Mesothelial cell of epicardium (in vitro differentiated cells): ENCODE data around the gene RPS10. TPM values are rescaled to one million over a fixed set of nuclear protein-coding genes. Genes with fewer than 3 reads are reported as not detected.

Source experiments
- DNase-seq, 2 experiments: peaks; one replicate each; pipeline ENCODE4 v3.0.0; 2021; ENCODE audit warnings: low spot score in 2 of 2; ENCODE audit not compliant: unreplicated experiment in 2 of 2
- H3K27ac Mint-ChIP-seq: 2 replicates; pipeline ENCODE4 v1.8.0; 2021; ENCODE audit warnings: mixed read lengths
- H3K27me3 Mint-ChIP-seq: 2 replicates; pipeline ENCODE4 v1.8.0; 2021; ENCODE audit warnings: low read depth, mixed read lengths
- H3K36me3 Mint-ChIP-seq: 2 replicates; pipeline ENCODE4 v1.8.0; 2021; ENCODE audit warnings: mixed read lengths
- H3K4me1 Mint-ChIP-seq: 2 replicates; pipeline ENCODE4 v1.8.0; 2021; ENCODE audit warnings: mixed read lengths
- H3K4me3 Mint-ChIP-seq: 2 replicates; pipeline ENCODE4 v1.8.0; 2021; ENCODE audit warnings: mild to moderate bottlenecking, moderate library complexity, mixed read lengths
- H3K9me3 Mint-ChIP-seq: 2 replicates; pipeline ENCODE4 v1.8.0; 2021; ENCODE audit warnings: mixed read lengths
- CTCF ChIP-seq: fragments of 200-600 bp; sonication (generic); IDR thresholded peaks from one replicate; pipeline ENCODE4 v1.5.0; 2021; ENCODE audit warnings: antibody characterized with exemption; ENCODE audit not compliant: unreplicated experiment
- total RNA-seq: library from RNA; stranded (reverse); gene quantifications from 3 replicates; pipeline ENCODE4 v1.2.1, GENCODE V29; 2021

RPS10 gene
- total RNA-seq, 1 donor from 2014 or later: 1,317 TPM

- Mint-ChIP-seq H3K9me3 (peaks cover 6% of the 10 kb centered on the region), H3K27ac (no peak overlapping the region), H3K4me3 (no peak overlapping the region), H3K36me3 (peaks cover under 1% of the 10 kb centered on the region), H3K4me1 (peaks cover 8% of the 10 kb centered on the region), H3K27me3 (no peaks in the 10 kb centered on the region)
- TF ChIP-seq CTCF: no peak
- DNase-seq: no peak
Measured at GRCh38 chr6:34391473-34391785, 34.4 kb downstream of the RPS10 start.

GRCh38 chr6:34390531-34391472 lies 35.1 kb downstream of the RPS10 start:
- H3K27ac Mint-ChIP-seq: no peak overlapping the region
- H3K4me1 Mint-ChIP-seq: peaks cover 8% of the 10 kb centered on the region
- no peak overlapping the region for H3K4me3 Mint-ChIP-seq
- no peak for TF ChIP-seq CTCF
- no peak for DNase-seq
- peaks cover under 1% of the 10 kb centered on the region for H3K9me3 Mint-ChIP-seq
- no peaks in the 10 kb centered on the region for H3K27me3 Mint-ChIP-seq
- H3K36me3 Mint-ChIP-seq: no peaks in the 10 kb centered on the region

GRCh38 chr6:34389034-34389433 lies 36.8 kb downstream of the RPS10 start:
- no peak for DNase-seq
- no peak for TF ChIP-seq CTCF
- no peak overlapping the region for H3K27ac Mint-ChIP-seq
- no peak overlapping the region for H3K4me3 Mint-ChIP-seq
- no peaks in the 10 kb centered on the region for H3K27me3 Mint-ChIP-seq
- no peaks in the 10 kb centered on the region for H3K36me3 Mint-ChIP-seq
- no peaks in the 10 kb centered on the region for H3K9me3 Mint-ChIP-seq
- peaks cover 8% of the 10 kb centered on the region for H3K4me1 Mint-ChIP-seq

GRCh38 chr6:34388421-34388820 lies 37.4 kb downstream of the RPS10 start:
- no peak for DNase-seq
- no peak overlapping the region for H3K27ac Mint-ChIP-seq
- no peak overlapping the region for H3K4me3 Mint-ChIP-seq
- no peaks in the 10 kb centered on the region for H3K36me3 Mint-ChIP-seq
- H3K27me3 Mint-ChIP-seq: no peaks in the 10 kb centered on the region
- H3K4me1 Mint-ChIP-seq: peaks cover 9% of the 10 kb centered on the region
- TF ChIP-seq CTCF: no peak
- H3K9me3 Mint-ChIP-seq: no peaks in the 10 kb centered on the region

GRCh38 chr6:34386316-34387137 lies 39.3 kb downstream of the RPS10 start:
- Mint-ChIP-seq H3K27me3 (no peaks in the 10 kb centered on the region), H3K4me3 (no peak overlapping the region), H3K9me3 (no peaks in the 10 kb centered on the region), H3K36me3 (no peaks in the 10 kb centered on the region), H3K27ac (no peak overlapping the region), H3K4me1 (peaks cover 5% of the 10 kb centered on the region)
- TF ChIP-seq CTCF: no peak
- no peak for DNase-seq
